ENCODE measurements around the gene GAB2.

DNA sequence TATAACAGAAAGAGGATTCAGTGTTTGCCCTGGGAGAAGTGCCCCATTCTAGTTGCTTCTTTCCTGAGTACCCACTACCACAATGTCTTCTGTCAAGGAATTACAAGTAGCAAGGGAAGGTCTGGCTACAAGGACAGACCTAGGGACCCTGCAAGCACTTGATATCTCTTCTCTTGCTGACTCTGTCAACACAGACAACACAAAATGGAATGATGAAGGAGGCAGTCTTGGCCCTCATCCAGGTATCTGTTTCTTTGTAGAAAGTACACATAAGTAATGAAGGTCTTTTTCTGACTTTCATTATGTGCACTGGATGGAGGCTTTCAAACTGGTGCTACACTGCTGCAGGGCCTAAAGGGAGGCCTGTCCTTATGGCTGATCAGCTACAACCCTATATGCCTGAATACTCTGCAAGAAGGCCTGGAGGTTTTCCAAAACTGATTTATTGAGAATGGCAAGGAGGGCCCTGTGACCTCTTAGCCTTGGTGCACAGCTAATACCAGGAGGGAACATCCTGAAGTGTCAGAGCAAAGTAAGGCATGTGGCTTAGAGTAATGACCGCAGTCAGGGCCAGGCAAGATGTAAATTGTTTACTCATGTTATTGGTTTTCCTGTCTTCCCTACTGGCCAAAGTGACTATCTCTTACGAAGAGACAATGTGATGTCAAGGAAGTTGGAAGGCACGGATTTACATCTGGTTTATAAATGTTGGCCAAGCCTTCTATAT is 31.2 kb downstream of the GAB2 start:
- no peak for TF ChIP-seq EZH2 (IDR thresholded peaks at IDR 0.05)
- no peak for TF ChIP-seq POLR2AphosphoS5 (IDR thresholded peaks at IDR 0.05; ENCODE audit: borderline replicate concordance, low read depth, low read length)
- TF ChIP-seq FOXP2 (optimal IDR thresholded peaks at IDR 0.05; ENCODE audit: control extremely low read depth, extremely low read length, insufficient read depth) = no peak

Data from SK-N-MC (cell line).